Kidney (tissue), 14 donors: Measurements from ENCODE around the gene CCDC57. TPM values are rescaled to one million over a fixed set of nuclear protein-coding genes. Genes with fewer than 3 reads are reported as not detected.

ENCODE experiments used
- DNase-seq, 5 donors: peaks; one replicate each; pipeline ENCODE4 v3.0.0-alpha.2; 2013 to 2020
- FAIRE-seq: peaks from 2 replicates; lab custom pipeline; 2012; peaks lifted over from hg19 to GRCh38; lab: Jason Lieb, UNC
- H3K27ac ChIP-seq, 2 donors: one replicate each; pipeline ENCODE4 v1.7.0; 2013; ENCODE audit warnings: low read depth in 2 of 2, low read length in 2 of 2, inconsistent platforms in 1 of 2
- H3K27me3 ChIP-seq: one replicate; pipeline ENCODE4 v1.7.1; 2013; ENCODE audit warnings: low read length, inconsistent platforms; ENCODE audit not compliant: control insufficient read depth, insufficient read depth
- H3K36me3 ChIP-seq, 3 donors: one replicate each; pipeline versions ENCODE4 v1.7.0 to v1.7.1; 2013; ENCODE audit warnings: low read length in 3 of 3, control low read depth in 1 of 3, inconsistent platforms in 1 of 3; ENCODE audit not compliant: insufficient read depth in 3 of 3, control insufficient read depth in 2 of 3
- H3K4me1 ChIP-seq, 3 donors: one replicate each; pipeline versions ENCODE4 v1.7.0 to v1.7.1; 2013; ENCODE audit warnings: low read length in 3 of 3, inconsistent platforms in 1 of 3, low read depth in 1 of 3; ENCODE audit not compliant: control insufficient read depth in 2 of 3, insufficient read depth in 2 of 3
- H3K4me3 ChIP-seq, 3 donors: one replicate each; pipeline versions ENCODE4 v1.7.0 to v1.8.1; 2013; ENCODE audit warnings: low read length in 3 of 3, control low read depth in 1 of 3, inconsistent platforms in 1 of 3
- H3K9ac ChIP-seq, 3 donors: one replicate each; pipeline versions ENCODE4 v1.7.0 to v1.7.1; 2013; ENCODE audit warnings: low read length in 3 of 3, control low read depth in 1 of 3, inconsistent platforms in 1 of 3
- H3K9me3 ChIP-seq, 3 donors: one replicate each; pipeline versions ENCODE4 v1.7.0 to v1.7.1; 2013; ENCODE audit warnings: low read length in 3 of 3, control low read depth in 1 of 3, inconsistent platforms in 1 of 3; ENCODE audit not compliant: control insufficient read depth in 2 of 3, insufficient read depth in 1 of 3
- CTCF ChIP-seq: IDR thresholded peaks from 3 replicates; pipeline ENCODE4 v1.5.1; 2012; ENCODE audit warnings: mild to moderate bottlenecking, moderate library complexity, borderline replicate concordance; ENCODE audit not compliant: insufficient read depth; ENCODE audit errors: extremely low read depth
- intact Hi-C: fragments of 100-400 bp; cut with DNase I; formaldehyde crosslinking; loops from one replicate; pipeline ENCODE4 v1.11.1; 2022
- polyA plus RNA-seq: library from polyadenylated mRNA; stranded (reverse); fragments of 350-450 nt; fragmentation: Illumina TruSeq; extraction: RNeasy Lipid Tissue Mini Kit (QIAGEN cat#74804); gene quantifications from one replicate; pipeline ENCODE4 v1.2.3, GENCODE V29; 2014; ENCODE audit warnings: low read depth, low replicate concordance; ENCODE audit not compliant: insufficient read depth
- total RNA-seq: library from RNA; stranded (reverse); fragmentation: NEBNext Ultra II Directional; extraction: Animal tissue kit (Norgen Biotek cat#: 25700); gene quantifications from one replicate; pipeline ENCODE4 v1.2.1, GENCODE V29; 2021
- donor health status: control.
- donor health status: control.
- donor health status: control.
- donor health status: control.
- donor health status: control.
- donor health status: DM: yes; HTN: yes; CAD: no.
- donor health status: Normal renal cell carcinoma (clear cell type).

Gene CCDC57
- total and polyA plus RNA-seq, 2 donors from 2014 or later = 46.7 to 79.4 TPM

DNA sequence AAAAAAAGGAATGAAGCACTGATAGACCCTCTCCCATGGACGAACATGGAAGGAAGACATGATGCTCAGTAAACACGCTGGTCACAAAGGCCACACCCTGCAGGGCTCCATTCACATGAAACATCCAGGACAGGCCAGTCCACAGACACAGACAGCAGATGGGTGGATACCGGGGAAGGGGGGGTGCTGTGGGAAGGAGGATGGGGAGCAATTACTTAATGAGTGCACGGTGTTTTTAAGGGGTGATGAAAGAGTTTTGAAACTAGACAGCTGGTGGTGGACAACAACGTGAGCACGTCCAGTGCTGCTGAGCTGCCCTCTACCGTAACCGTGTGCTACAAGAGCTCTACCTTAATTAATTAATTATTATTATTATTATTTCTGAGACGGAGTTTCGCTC is 10.2 kb upstream of the CCDC57 start:
- Histone ChIP-seq H3K36me3 (no peaks in the 10 kb centered on the region), H3K27ac (no peak overlapping the region), H3K4me3 (no peak overlapping the region), H3K27me3 (no peaks in the 10 kb centered on the region), H3K9me3 (no peaks in the 10 kb centered on the region), H3K4me1 (no peaks in the 10 kb centered on the region), H3K9ac (no peak overlapping the region)
- intact Hi-C loops = no loop called here
- no peak for TF ChIP-seq CTCF
- no peak for DNase-seq
- no peak for FAIRE-seq

DNA sequence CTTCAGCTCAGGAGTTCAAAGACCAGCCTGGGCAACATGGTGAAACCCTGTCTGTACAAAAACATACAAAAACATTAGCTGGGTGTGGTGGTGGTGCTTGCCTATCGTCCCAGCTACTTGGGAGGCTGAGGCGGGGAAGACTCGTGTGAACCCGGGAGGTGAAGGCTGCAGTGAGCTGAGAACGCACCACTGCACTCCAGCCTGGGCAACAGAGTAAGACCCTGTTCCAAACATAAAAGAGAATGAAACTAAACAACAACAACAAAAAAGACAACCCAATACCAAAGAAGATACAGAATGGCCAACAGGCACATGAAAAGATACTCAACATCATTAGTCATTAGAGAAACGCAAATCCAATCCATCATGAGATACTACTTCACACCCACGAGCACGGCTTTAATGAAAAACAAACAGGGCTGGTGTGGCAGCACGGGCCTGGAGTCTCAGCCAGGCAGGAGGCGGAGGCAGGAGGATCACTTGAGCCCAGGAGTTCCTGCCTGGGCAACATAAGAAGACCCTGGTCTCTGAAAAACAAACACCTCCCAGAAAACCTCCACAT is 8.8 kb upstream of the CCDC57 start:
- Histone ChIP-seq H3K9ac (no peak overlapping the region), H3K9me3 (no peaks in the 10 kb centered on the region), H3K36me3 (no peaks in the 10 kb centered on the region), H3K27ac (no peak overlapping the region), H3K4me1 (peaks cover 0 to 11% (median 5%) of the 10 kb centered on the region in 3 donors), H3K4me3 (no peak overlapping the region), H3K27me3 (no peaks in the 10 kb centered on the region)
- DNase-seq = no peak
- no peak for FAIRE-seq
- intact Hi-C loops = no loop called here
- TF ChIP-seq CTCF = no peak

- no peaks in the 10 kb centered on the region for H3K9me3 ChIP-seq
- intact Hi-C loops = no loop called here
- DNase-seq (no peak), FAIRE-seq (no peak)
- no peak for TF ChIP-seq CTCF
- H3K36me3 ChIP-seq = no peaks in the 10 kb centered on the region
- no peak overlapping the region for H3K9ac ChIP-seq
- no peak overlapping the region for H3K27ac ChIP-seq
- H3K27me3 ChIP-seq = no peaks in the 10 kb centered on the region
- no peak overlapping the region for H3K4me3 ChIP-seq
- H3K4me1 ChIP-seq = peaks cover 0 to 21% (median 5%) of the 10 kb centered on the region in 3 donors
These were observed 7.4 kb upstream of the CCDC57 start for GRCh38 chr17:82219753-82220709.
